K562 (cell line): ENCODE measurements around the gene VWA7. TPM values are rescaled to one million over a fixed set of nuclear protein-coding genes. Genes with fewer than 3 reads are reported as not detected.

Experiments used
- BRF1 ChIP-seq: IDR thresholded peaks from 3 replicates; pipeline ENCODE4 v1.6.1; 2011; ENCODE audit warnings: borderline replicate concordance, mild to moderate bottlenecking; ENCODE audit not compliant: insufficient read length; ENCODE audit errors: extremely low read depth
- CREBBP ChIP-seq: IDR thresholded peaks from one replicate; pipeline ENCODE4 v1.6.1; 2012; ENCODE audit warnings: low read depth, mild to moderate bottlenecking, control low read depth, inconsistent platforms, low read length
- HMG20A ChIP-seq: fragments of 450-650 bp; formaldehyde crosslinking; conservative IDR thresholded peaks from 2 replicates; pipeline ENCODE4 v1.4.0; 2020; ENCODE audit warnings: mild to moderate bottlenecking, mixed read lengths
- NCOR1 ChIP-seq: fragments of 450-650 bp; IDR thresholded peaks from 2 replicates; pipeline ENCODE4 v1.6.1; 2016; ENCODE audit warnings: mild to moderate bottlenecking, moderate library complexity
- POLR3A ChIP-seq: IDR thresholded peaks from 2 replicates; pipeline ENCODE4 v1.6.1; 2011; ENCODE audit warnings: borderline replicate concordance, mild to moderate bottlenecking, moderate library complexity; ENCODE audit not compliant: insufficient read length, insufficient read depth; ENCODE audit errors: extremely low read depth
- POLR3G ChIP-seq: IDR thresholded peaks from 2 replicates; pipeline ENCODE4 v1.6.1; 2011; ENCODE audit not compliant: insufficient read length, insufficient replicate concordance; ENCODE audit errors: extremely low read depth
- PYGO2 ChIP-seq: fragments of 450-650 bp; IDR thresholded peaks from 2 replicates; pipeline ENCODE4 v1.6.1; 2016; ENCODE audit warnings: mild to moderate bottlenecking, missing genetic modification characterization, moderate library complexity, missing compliant biosample characterization
- RBM14 ChIP-seq: fragments of 200-400 bp; formaldehyde crosslinking; IDR thresholded peaks from 2 replicates; pipeline ENCODE4 v1.6.1; 2018; ENCODE audit warnings: low read depth, mild to moderate bottlenecking, low read length, moderate library complexity, borderline replicate concordance; ENCODE audit not compliant: insufficient read depth
- SIN3A ChIP-seq, 2 experiments: fragments of 150-350 bp in 1 of 2; IDR thresholded peaks; 2 replicates each; pipeline ENCODE4 v1.6.1; 2011 to 2016; ENCODE audit warnings: borderline replicate concordance in 2 of 2, low read depth in 2 of 2, low read length in 2 of 2, mild to moderate bottlenecking in 2 of 2, moderate library complexity in 2 of 2; ENCODE audit not compliant: control insufficient read depth in 1 of 2
- THRAP3 ChIP-seq: fragments of 450-650 bp; IDR thresholded peaks from 2 replicates; pipeline ENCODE4 v1.6.1; 2016; ENCODE audit warnings: mild to moderate bottlenecking, inconsistent platforms, borderline replicate concordance
- VEZF1 ChIP-seq: fragments of 200-800 bp; sonication (Bioruptor generic); IDR thresholded peaks from 2 replicates; pipeline ENCODE4 v1.6.1; 2017; ENCODE audit warnings: missing genetic modification characterization, missing compliant biosample characterization
- ZKSCAN3 ChIP-seq: fragments of 250-450 bp; sonication (Bioruptor Pico); IDR thresholded peaks from 2 replicates; pipeline ENCODE4 v1.4.0; 2020
- ZNF174 ChIP-seq: fragments of 250-450 bp; sonication (Bioruptor Pico); IDR thresholded peaks from 2 replicates; pipeline ENCODE4 v1.4.0; 2020; ENCODE audit warnings: mild to moderate bottlenecking
- ZNF197 ChIP-seq: fragments of 200-800 bp; sonication (Bioruptor generic); IDR thresholded peaks from 2 replicates; pipeline ENCODE4 v1.6.1; 2016; ENCODE audit warnings: low read depth, missing genetic modification characterization, missing compliant biosample characterization
- ZNF232 ChIP-seq: sonication (generic); formaldehyde crosslinking; IDR thresholded peaks from 2 replicates; pipeline ENCODE4 v1.8.0; 2022; ENCODE audit warnings: mild to moderate bottlenecking, missing genetic modification reagents
- ZNF449 ChIP-seq: fragments of 250-450 bp; sonication (Bioruptor Pico); IDR thresholded peaks from 2 replicates; pipeline ENCODE4 v1.8.0; 2022; ENCODE audit warnings: moderate library complexity, mild to moderate bottlenecking, inconsistent platforms
- ZNF511 ChIP-seq: sonication (generic); formaldehyde crosslinking; IDR thresholded peaks from 2 replicates; pipeline ENCODE4 v1.8.0; 2022; ENCODE audit warnings: mild to moderate bottlenecking, missing genetic modification reagents
- ZNF780A ChIP-seq: fragments of 250-450 bp; sonication (Bioruptor Pico); IDR thresholded peaks from 2 replicates; pipeline ENCODE4 v1.5.0; 2021; ENCODE audit warnings: mild to moderate bottlenecking
- polyA plus RNA-seq, 8 experiments: library from polyadenylated mRNA; depleted of rRNA in 4 of 8; stranded (reverse) in 5 of 8; unstranded in 3 of 8; fragments of >200 nt; fragmentation: Nextera tagmentation in 2 of 8; fragmentation: Illumina TruSeq in 1 of 8; extraction: Ambion mirVana in 2 of 8; extraction: Trizol in 1 of 8; gene quantifications; 2 replicates each; pipeline versions ENCODE4 v1.2.1 to v1.2.3, GENCODE V29; 2011 to 2014; ENCODE audit warnings: inconsistent platforms in 1 of 8, missing spikeins in 1 of 8
- total RNA-seq, 7 experiments: library from RNA; depleted of rRNA in 6 of 7; stranded (reverse); fragments of >200 nt in 6 of 7; fragmentation: Illumina TruSeq in 2 of 7; extraction: Trizol in 2 of 7; gene quantifications; 2 replicates each; pipeline versions ENCODE4 v1.2.1 to v1.2.3, GENCODE V29; 2011 to 2021; ENCODE audit warnings: low replicate concordance in 1 of 7
- TF ChIP-seq, protein P1 (sequence below): sonication (generic); formaldehyde crosslinking; IDR thresholded peaks from 2 replicates; pipeline ENCODE4 v1.9.0; 2022; ENCODE audit warnings: mild to moderate bottlenecking, missing genetic modification reagents
- TF ChIP-seq, protein P2 (sequence below): IDR thresholded peaks from 3 replicates; pipeline ENCODE4 v1.6.1; 2011; ENCODE audit warnings: borderline replicate concordance, mild to moderate bottlenecking, moderate library complexity; ENCODE audit not compliant: insufficient read length; ENCODE audit errors: extremely low read depth

The VWA7 gene
- total and polyA plus RNA-seq, 9 of the 15 experiments (the other 6 are each of a cell fraction or from before 2014, with no cell fraction given): 0.18 to 2.9 (median 0.95) TPM

- TF ChIP-seq VEZF1 (CRISPR knock-in tag) (no peak), BRF1 (no peak), NCOR1 (no peak), PYGO2 (tag) (no peak), POLR3A (no peak), RBM14 (no peak), ZNF232 (no peak; the same call in 1 of the 2 replicates), THRAP3 (no peak), ZNF449 (CRISPR knock-in tag) (no peak; the same call in 1 of the 2 replicates), POLR3G (no peak), ZNF511 (CRISPR knock-in tag) (peak; percentile 87), SIN3A (IDR thresholded peaks at IDR 0.05; ENCODE audit: borderline replicate concordance in 2 of 2, control insufficient read depth in 1 of 2, low read depth in 2 of 2, low read length in 2 of 2) (peak in 1 of 2 experiments; percentile 40; a peak in 2 of 4 replicates), CREBBP (no peak), HMG20A (CRISPR knock-in tag) (no peak), ZNF174 (CRISPR knock-in tag) (no peak), ZKSCAN3 (CRISPR knock-in tag) (no peak), ZNF780A (CRISPR knock-in tag) (no peak), ZNF197 (no peak)
- TF ChIP-seq, protein P1, sequence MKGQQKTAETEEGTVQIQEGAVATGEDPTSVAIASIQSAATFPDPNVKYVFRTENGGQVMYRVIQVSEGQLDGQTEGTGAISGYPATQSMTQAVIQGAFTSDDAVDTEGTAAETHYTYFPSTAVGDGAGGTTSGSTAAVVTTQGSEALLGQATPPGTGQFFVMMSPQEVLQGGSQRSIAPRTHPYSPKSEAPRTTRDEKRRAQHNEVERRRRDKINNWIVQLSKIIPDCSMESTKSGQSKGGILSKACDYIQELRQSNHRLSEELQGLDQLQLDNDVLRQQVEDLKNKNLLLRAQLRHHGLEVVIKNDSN: peak; percentile 38
- TF ChIP-seq, protein P2, sequence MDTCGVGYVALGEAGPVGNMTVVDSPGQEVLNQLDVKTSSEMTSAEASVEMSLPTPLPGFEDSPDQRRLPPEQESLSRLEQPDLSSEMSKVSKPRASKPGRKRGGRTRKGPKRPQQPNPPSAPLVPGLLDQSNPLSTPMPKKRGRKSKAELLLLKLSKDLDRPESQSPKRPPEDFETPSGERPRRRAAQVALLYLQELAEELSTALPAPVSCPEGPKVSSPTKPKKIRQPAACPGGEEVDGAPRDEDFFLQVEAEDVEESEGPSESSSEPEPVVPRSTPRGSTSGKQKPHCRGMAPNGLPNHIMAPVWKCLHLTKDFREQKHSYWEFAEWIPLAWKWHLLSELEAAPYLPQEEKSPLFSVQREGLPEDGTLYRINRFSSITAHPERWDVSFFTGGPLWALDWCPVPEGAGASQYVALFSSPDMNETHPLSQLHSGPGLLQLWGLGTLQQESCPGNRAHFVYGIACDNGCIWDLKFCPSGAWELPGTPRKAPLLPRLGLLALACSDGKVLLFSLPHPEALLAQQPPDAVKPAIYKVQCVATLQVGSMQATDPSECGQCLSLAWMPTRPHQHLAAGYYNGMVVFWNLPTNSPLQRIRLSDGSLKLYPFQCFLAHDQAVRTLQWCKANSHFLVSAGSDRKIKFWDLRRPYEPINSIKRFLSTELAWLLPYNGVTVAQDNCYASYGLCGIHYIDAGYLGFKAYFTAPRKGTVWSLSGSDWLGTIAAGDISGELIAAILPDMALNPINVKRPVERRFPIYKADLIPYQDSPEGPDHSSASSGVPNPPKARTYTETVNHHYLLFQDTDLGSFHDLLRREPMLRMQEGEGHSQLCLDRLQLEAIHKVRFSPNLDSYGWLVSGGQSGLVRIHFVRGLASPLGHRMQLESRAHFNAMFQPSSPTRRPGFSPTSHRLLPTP: no peak
Observed at GRCh38 chr6:31821301-31822035, 44.3 kb upstream of the VWA7 start (continued).
